ENCODE data around the gene NMT1.

NMT1 gene

GRCh38 chr17:45040459-45040858 is 20.7 kb upstream of the NMT1 start:
- H3K4me1 ChIP-seq (ENCODE audit: low read depth, poor library complexity, severe bottlenecking) = no peaks in the 10 kb centered on the region

DNA sequence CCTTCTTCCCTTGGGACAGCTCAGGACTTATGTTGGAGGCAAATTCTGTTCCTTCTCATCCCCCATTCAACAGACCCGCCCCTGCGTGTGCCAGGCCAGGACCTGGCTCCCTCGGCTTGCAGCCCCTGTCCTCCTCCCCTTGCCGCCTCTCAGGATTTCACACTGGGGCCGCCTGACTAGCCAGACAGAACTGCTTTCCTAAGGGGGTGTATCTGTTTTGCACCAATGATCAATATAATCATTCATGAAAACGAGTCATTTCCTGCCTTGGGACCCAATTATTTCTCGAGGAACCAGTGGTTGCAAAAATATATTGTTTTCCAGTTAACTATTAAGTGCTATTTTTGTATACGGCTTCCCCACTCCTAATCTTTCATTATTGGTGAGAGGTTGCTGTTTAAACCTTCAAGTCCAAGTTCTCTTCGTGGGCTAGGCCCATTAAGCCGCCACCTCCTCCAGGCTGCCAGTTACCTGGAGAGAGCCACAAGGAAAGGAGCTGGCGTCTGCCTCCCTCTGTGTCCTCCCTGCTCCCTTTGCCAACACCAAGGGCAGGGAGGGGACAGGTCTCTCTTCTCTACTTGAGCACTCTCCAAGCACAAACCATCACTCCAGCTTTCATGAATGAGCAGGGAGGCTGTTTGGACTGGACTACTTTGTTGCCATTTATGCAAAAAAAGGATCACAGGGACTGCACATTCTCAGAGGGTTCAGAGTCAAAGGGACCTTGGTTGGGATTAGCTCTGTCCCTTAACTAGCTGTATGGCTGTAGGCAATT is 18.6 kb upstream of the NMT1 start:
- H3K79me2 ChIP-seq (ENCODE audit: insufficient read depth, low read depth) = peaks cover 4% of the 10 kb centered on the region; the same call in 1 of the 2 replicates
- no peaks in the 10 kb centered on the region for H3K36me3 ChIP-seq (ENCODE audit: insufficient read depth)
- H3K9ac ChIP-seq = no peak overlapping the region
- TF ChIP-seq, protein P1, sequence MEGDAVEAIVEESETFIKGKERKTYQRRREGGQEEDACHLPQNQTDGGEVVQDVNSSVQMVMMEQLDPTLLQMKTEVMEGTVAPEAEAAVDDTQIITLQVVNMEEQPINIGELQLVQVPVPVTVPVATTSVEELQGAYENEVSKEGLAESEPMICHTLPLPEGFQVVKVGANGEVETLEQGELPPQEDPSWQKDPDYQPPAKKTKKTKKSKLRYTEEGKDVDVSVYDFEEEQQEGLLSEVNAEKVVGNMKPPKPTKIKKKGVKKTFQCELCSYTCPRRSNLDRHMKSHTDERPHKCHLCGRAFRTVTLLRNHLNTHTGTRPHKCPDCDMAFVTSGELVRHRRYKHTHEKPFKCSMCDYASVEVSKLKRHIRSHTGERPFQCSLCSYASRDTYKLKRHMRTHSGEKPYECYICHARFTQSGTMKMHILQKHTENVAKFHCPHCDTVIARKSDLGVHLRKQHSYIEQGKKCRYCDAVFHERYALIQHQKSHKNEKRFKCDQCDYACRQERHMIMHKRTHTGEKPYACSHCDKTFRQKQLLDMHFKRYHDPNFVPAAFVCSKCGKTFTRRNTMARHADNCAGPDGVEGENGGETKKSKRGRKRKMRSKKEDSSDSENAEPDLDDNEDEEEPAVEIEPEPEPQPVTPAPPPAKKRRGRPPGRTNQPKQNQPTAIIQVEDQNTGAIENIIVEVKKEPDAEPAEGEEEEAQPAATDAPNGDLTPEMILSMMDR (conservative IDR thresholded peaks at IDR 0.05; ENCODE audit: low read depth, low read length) = no peak
- no peak overlapping the region for H3K4me3 ChIP-seq (IDR thresholded peaks at IDR 0.05; ENCODE audit: insufficient read depth, low read depth, low read length)
- no peaks in the 10 kb centered on the region for H3K27me3 ChIP-seq (ENCODE audit: insufficient read depth, low read depth)
- H4K20me1 ChIP-seq (ENCODE audit: insufficient read depth) = no peaks in the 10 kb centered on the region
- H3K4me1 ChIP-seq (ENCODE audit: low read depth, poor library complexity, severe bottlenecking) = no peaks in the 10 kb centered on the region
- no peak overlapping the region for H2AFZ ChIP-seq (ENCODE audit: low read depth)
- no peak overlapping the region for H3K27ac ChIP-seq
- H3K4me2 ChIP-seq = no peak overlapping the region

More at GRCh38 chr17:45040459-45040858, 20.7 kb upstream of the NMT1 start:
- no peak overlapping the region for H3K9ac ChIP-seq
- no peak overlapping the region for H3K4me3 ChIP-seq (IDR thresholded peaks at IDR 0.05; ENCODE audit: insufficient read depth, low read depth, low read length)
- H4K20me1 ChIP-seq (ENCODE audit: insufficient read depth) = no peaks in the 10 kb centered on the region
- no peak overlapping the region for H3K27ac ChIP-seq
- no peak overlapping the region for H2AFZ ChIP-seq (ENCODE audit: low read depth)
- H3K27me3 ChIP-seq (ENCODE audit: insufficient read depth, low read depth) = no peaks in the 10 kb centered on the region
- no peaks in the 10 kb centered on the region for H3K79me2 ChIP-seq (ENCODE audit: insufficient read depth, low read depth)
- no peaks in the 10 kb centered on the region for H3K36me3 ChIP-seq (ENCODE audit: insufficient read depth)
- TF ChIP-seq, protein P1 (conservative IDR thresholded peaks at IDR 0.05; ENCODE audit: low read depth, low read length) = no peak
- H3K4me2 ChIP-seq = no peak overlapping the region

DNA sequence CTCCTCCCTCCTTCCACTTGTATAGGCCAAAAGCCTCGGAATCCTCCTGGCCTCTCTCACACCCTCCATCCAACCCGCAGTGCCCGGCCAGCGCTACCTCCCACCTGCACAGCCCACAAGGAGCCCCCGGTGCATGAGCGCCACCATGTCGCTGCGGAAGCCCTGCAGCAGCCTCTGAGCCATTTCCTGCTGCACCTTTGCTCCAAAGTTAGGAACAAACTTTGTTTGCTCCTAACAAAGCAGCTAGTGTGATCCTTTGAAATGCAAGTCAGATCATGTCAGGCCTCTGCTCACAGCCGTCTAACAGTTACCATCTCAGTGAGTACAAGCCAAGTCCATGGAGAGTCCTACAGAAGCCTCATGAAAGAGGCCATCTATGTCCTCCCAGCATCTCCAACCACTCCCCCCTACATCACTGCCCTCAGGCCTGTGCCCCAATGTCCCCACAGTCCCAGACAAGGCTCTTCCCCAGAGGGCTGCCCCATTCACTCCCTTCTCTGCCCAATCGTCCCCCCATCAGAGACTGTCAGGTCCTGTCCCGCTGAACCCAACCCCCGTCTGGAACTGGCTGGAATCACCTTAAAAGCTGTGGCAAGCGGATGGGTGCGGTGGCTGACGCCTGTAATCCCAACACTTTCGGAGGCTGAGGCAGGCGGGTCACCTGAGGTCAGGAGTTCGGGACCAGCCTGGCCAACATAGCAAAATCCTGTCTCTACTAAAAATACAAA is 17.1 kb upstream of the NMT1 start:
- Histone ChIP-seq H3K79me2 (ENCODE audit: insufficient read depth, low read depth) (peaks cover 17% of the 10 kb centered on the region; the same call in 1 of the 2 replicates), H3K4me2 (no peak overlapping the region), H3K27ac (no peak overlapping the region), H3K9ac (no peak overlapping the region), H3K36me3 (ENCODE audit: insufficient read depth) (no peaks in the 10 kb centered on the region), H3K27me3 (ENCODE audit: insufficient read depth, low read depth) (no peaks in the 10 kb centered on the region), H2AFZ (ENCODE audit: low read depth) (no peak overlapping the region), H4K20me1 (ENCODE audit: insufficient read depth) (no peaks in the 10 kb centered on the region), H3K4me3 (IDR thresholded peaks at IDR 0.05; ENCODE audit: insufficient read depth, low read depth, low read length) (no peak overlapping the region), H3K4me1 (ENCODE audit: low read depth, poor library complexity, severe bottlenecking) (no peaks in the 10 kb centered on the region)
- TF ChIP-seq, protein P1 (conservative IDR thresholded peaks at IDR 0.05; ENCODE audit: low read depth, low read length) = no peak

- TF ChIP-seq, protein P1 (conservative IDR thresholded peaks at IDR 0.05; ENCODE audit: low read depth, low read length) = no peak
- no peak overlapping the region for H3K4me2 ChIP-seq
Measured at GRCh38 chr17:45046537-45047125, 14.5 kb upstream of the NMT1 start.

More at GRCh38 chr17:45046537-45047125, 14.5 kb upstream of the NMT1 start:
- Histone ChIP-seq H3K9ac (no peak overlapping the region), H2AFZ (ENCODE audit: low read depth) (no peak overlapping the region), H3K4me1 (ENCODE audit: low read depth, poor library complexity, severe bottlenecking) (peaks cover 13% of the 10 kb centered on the region), H4K20me1 (ENCODE audit: insufficient read depth) (no peaks in the 10 kb centered on the region), H3K27ac (no peak overlapping the region), H3K79me2 (ENCODE audit: insufficient read depth, low read depth) (peaks cover 34% of the 10 kb centered on the region), H3K27me3 (ENCODE audit: insufficient read depth, low read depth) (no peaks in the 10 kb centered on the region), H3K4me3 (IDR thresholded peaks at IDR 0.05; ENCODE audit: insufficient read depth, low read depth, low read length) (no peak overlapping the region), H3K36me3 (ENCODE audit: insufficient read depth) (no peaks in the 10 kb centered on the region)
